Heart left ventricle (tissue), 13 donors: ENCODE data around the gene ANO4.

Experiments used
- CTCF ChIP-seq, 12 donors: fragments of 200-600 bp; sonication (generic) in 4 of 12; IDR thresholded peaks; one replicate each; pipeline versions ENCODE4 v1.5.0 to v1.8.0; 2018 to 2022; ENCODE audit warnings: antibody characterized with exemption in 12 of 12, mild to moderate bottlenecking in 5 of 12
- POLR2A ChIP-seq, 2 donors: fragments of 450-650 bp; IDR thresholded peaks; one replicate each; pipeline ENCODE4 v1.6.1; 2017; ENCODE audit warnings: antibody characterized with exemption in 2 of 2, mild to moderate bottlenecking in 2 of 2, moderate library complexity in 2 of 2
- donor health status: ischemic (EF 13 %, LVEDD 7.1; RV severe dilation, severe dysfunction).
- donor health status: DM: no; HTN: yes; CAD: no.
- donor health status: DM: no; HTN: no; CAD: no.
- donor health status: ischemic (EF 25% LVEDD 6.9; RV normal size, moderate dysfunction).
- donor health status: ischemic (EF 25% LVEDD 5.7; RV mildly dilated, moderate dysfunction).
- donor health status: ischemic (EF 35%, LVEDD 5.7; RV mildly dilated, moderate dysfunction).
- donor health status: nonischemic (EF 11% LVEDD 7.7; RV severe dilation, severe dysfunction).
- donor health status: DM: yes; HTN: yes; CAD: no.
- donor health status: PGD.
- donor health status: ischemic (EF 29% LVEDD 5.4; RV normal size, mild dysfunction).
- donor health status: nonischemic (EF 23%, LVEDD 6.1; RV moderate dilation, normal function).

- TF ChIP-seq CTCF (IDR thresholded peaks at IDR 0.05) (no peak), POLR2A (IDR thresholded peaks at IDR 0.05) (no peak)
Measured at GRCh38 chr12:100793182-100793581, 1.4 kb upstream of the ANO4 start.
